ENCODE measurements around the gene CDKN1C.

DNA sequence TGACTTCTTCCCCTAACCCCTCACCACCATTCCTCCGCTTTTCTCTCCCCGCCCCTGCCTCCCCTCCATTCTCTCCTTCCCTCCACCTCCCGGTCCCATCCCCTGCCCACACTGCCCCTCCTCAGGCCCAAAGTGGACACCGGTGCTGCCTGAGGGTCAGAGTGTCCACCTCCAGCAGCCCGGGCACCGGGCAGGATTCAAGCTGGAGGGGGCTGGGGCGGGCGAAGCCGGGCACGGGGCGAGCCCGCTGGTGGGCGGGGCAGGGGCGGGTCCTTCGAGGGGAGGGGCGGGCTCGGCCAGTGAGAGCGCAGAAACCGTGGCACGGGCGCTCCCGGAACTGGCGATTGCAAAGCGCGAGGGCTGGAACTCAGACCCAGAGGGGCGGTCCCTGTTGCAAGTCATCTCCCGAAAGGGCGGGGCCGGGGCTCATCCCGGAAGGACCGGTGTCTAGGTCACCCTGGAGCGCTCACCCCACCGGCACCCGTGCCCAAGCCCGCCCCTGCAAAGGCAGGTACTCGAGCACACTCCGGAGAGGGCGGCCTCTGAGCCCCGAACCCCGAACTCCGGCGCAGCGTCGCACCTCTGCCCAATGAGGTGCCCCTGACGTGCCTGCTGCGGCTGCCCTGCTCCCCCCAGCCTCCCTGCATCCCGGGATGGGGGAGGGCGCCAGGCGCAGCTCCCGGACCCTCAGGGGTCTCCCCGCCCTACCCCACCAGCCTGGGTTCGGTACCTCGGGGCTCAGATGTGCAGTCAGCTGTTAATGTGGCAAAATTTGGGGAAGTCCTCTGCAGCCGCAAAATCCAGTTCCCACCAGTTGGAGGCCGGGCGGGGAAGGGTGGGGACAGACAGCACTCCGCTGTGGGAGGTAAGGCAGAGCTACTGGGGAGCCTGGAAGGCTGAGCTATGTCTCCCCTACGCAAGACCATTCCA, 16.5 kb upstream of the CDKN1C start:
- TF ChIP-seq, protein P1, sequence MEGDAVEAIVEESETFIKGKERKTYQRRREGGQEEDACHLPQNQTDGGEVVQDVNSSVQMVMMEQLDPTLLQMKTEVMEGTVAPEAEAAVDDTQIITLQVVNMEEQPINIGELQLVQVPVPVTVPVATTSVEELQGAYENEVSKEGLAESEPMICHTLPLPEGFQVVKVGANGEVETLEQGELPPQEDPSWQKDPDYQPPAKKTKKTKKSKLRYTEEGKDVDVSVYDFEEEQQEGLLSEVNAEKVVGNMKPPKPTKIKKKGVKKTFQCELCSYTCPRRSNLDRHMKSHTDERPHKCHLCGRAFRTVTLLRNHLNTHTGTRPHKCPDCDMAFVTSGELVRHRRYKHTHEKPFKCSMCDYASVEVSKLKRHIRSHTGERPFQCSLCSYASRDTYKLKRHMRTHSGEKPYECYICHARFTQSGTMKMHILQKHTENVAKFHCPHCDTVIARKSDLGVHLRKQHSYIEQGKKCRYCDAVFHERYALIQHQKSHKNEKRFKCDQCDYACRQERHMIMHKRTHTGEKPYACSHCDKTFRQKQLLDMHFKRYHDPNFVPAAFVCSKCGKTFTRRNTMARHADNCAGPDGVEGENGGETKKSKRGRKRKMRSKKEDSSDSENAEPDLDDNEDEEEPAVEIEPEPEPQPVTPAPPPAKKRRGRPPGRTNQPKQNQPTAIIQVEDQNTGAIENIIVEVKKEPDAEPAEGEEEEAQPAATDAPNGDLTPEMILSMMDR (IDR thresholded peaks at IDR 0.05) = no peak
- TF ChIP-seq POLR2A (IDR thresholded peaks at IDR 0.05) (peak; percentile 66), POLR2AphosphoS5 (IDR thresholded peaks at IDR 0.05) (peak; percentile 89)
